GM12875 (cell line): Measurements from ENCODE around the gene PARN.

Source experiments
- H3K4me3 ChIP-seq: one replicate; pipeline ENCODE4 v1.5.1; 2011; ENCODE audit warnings: low read depth, low read length, control low read depth
- CTCF ChIP-seq: IDR thresholded peaks from 2 replicates; pipeline ENCODE4 v1.5.1; 2011; ENCODE audit warnings: low read depth, mild to moderate bottlenecking, control low read depth, inconsistent platforms, low read length, moderate library complexity, borderline replicate concordance; ENCODE audit not compliant: insufficient read depth

Gene PARN

GRCh38 chr16:14465799-14466198, 164.3 kb downstream of the PARN start:
- TF ChIP-seq CTCF = no peak
- no peak overlapping the region for H3K4me3 ChIP-seq

GRCh38 chr16:14464796-14465195, 165.3 kb downstream of the PARN start:
- no peak for TF ChIP-seq CTCF
- no peak overlapping the region for H3K4me3 ChIP-seq

- H3K4me3 ChIP-seq = no peak overlapping the region
- no peak for TF ChIP-seq CTCF
Observed at GRCh38 chr16:14464192-14464591, 165.9 kb downstream of the PARN start.

DNA sequence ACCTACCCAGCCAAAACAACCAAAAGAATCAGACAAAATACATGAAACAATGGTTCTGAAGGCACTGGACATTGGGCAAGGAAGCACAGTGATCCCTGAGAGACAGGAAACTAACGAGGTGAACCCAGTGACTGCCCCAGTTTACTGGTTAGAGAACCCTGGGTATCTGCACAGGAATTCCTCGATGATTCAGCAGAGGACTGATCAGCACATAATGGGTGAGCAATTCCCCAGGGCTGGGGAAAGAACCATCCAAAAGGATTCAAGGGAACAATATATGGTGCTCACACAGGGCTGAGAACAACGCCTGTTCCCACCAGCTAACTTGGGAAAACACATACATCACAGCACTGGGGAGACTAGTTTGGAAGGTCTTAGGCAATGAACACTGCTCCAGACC, 167.2 kb downstream of the PARN start:
- no peak overlapping the region for H3K4me3 ChIP-seq
- no peak for TF ChIP-seq CTCF

GRCh38 chr16:14460726-14461125, 169.3 kb downstream of the PARN start:
- TF ChIP-seq CTCF = no peak
- H3K4me3 ChIP-seq = no peak overlapping the region

DNA sequence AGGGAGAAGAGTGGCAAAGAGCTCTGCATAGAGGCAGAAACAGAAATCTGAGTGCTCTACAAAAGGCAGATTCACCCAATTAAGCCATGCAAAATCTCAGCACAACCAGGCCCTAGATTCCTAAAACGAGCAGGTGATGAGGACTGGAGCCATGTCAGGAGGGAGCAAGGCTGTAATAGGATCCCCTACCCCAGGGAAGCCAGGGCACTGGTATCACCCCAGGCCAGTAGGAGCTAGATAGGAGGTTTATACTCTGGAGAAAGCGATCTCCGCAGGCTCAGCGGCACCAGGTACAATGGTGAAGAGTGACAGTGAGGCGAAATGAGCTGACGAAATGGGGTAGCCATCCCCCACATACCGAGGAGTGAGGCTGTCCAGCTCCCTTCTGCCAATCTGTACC, 171.5 kb downstream of the PARN start:
- no peak for TF ChIP-seq CTCF

DNA sequence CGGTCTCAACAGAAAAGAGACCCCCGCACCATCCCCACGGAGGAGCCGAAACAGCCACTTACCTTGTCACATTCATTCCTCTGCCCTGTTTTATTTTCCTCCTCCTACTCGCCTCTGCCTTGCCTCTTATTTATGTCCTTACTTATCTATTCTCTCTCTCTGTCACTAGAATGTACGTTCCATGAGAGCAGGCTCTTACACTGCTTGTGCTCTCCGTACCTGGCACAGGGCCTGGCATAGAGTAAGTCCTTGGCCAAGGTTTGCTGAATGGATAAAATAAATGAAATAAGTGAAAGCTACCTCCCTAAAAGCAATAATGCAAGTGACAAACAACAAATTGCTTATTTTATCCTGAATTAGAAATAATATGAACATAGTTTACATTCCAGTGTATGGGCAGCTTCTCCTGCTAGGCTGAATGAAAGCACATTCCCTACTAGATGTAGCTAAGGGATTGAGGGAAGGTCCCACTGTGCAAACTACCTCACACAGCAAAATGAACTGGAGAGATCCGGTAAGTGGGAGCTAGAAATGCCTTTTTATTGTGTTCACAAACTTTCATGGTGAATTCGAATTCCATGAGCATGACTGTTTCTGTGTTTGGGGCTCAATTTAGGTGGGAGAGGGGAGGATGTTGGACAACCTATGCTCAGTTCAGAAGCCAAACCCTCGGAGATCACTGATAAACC, 173.1 kb downstream of the PARN start:
- H3K4me3 ChIP-seq = no peak overlapping the region
- TF ChIP-seq CTCF = no peak

More for the DNA sequence above, 171.5 kb downstream of the PARN start:
- no peak overlapping the region for H3K4me3 ChIP-seq
